ENCODE data around the gene KBTBD4.

GRCh38 chr11:47591764-47592163, 13.0 kb upstream of the KBTBD4 start:
- TF ChIP-seq CTCF (IDR thresholded peaks at IDR 0.05) (no peak), ATF3 (CRISPR knock-in tag; conservative IDR thresholded peaks at IDR 0.05) (no peak)

All from WTC11 (cell line).